MM.1S (cell line): ENCODE results near the gene OXSR1.

Experiments used
- CTCF ChIP-seq: fragments of 300-600 bp; sonication (generic); IDR thresholded peaks from 2 replicates; pipeline ENCODE4 v1.5.1; 2016; ENCODE audit warnings: antibody characterized with exemption, low read length, mixed read lengths
- EZH2 ChIP-seq: fragments of 300-600 bp; sonication (generic); optimal IDR thresholded peaks from 2 replicates; pipeline ENCODE3; 2017; ENCODE audit warnings: low read depth, mild to moderate bottlenecking, antibody characterized with exemption, low read length, mixed read lengths
- EZH2phosphoT487 ChIP-seq: fragments of 300-600 bp; sonication (generic); IDR thresholded peaks from 2 replicates; pipeline ENCODE4 v1.6.1; 2018; ENCODE audit warnings: antibody characterized with exemption, low read length

- TF ChIP-seq CTCF (no peak), EZH2phosphoT487 (no peak), EZH2 (no peak)
Observed at GRCh38 chr3:38245930-38246329, 80.6 kb downstream of the OXSR1 start.
